ENCODE results near the gene SPTBN5.

Gene SPTBN5

DNA sequence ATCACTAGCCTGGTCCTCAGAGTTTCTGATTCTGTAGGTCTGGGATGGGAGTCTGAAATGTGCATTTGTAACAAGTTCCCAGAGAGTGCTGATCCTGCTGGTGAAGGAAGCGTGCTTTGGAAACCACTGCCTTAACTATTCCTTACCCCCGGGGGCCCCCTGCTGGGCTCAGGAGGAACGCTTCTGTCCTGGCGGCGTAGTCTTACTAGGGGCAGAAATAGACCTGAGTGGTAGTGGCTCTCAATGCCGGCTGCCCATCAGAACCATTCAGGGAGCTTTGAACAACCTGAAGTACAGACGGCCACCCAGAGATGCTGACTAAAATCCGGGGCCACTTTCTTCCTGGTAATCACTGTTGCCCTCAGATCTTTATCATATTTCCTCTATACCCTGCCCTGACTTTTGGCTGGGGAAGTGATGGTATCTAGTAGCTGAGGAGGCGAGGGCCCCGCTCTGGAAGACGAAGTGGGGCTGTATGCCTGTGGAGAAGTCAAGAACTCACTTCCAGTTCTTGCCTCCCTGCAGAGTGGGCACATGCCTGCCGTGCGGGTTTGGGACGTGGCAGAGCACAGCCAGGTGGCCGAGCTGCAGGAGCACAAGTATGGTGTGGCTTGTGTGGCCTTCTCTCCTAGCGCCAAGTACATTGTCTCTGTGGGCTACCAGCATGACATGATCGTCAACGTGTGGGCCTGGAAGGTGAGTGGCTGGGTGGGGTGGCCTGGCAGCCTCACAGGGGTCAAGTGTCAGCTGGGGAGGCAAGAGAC lies 82.2 kb downstream of the SPTBN5 start:
- no peak for TF ChIP-seq JUND (IDR thresholded peaks at IDR 0.05; ENCODE audit: low read depth)
- DNase-seq (ENCODE audit: low read depth in 1 of 2, low spot score in 1 of 2), result peak; percentile 76 to 84
- in situ Hi-C loops (cut with HindIII; ENCODE audit: low pct_unique_long_range_greater_than_20kb, low sequenced_read_pairs), result no loop called here

DNA sequence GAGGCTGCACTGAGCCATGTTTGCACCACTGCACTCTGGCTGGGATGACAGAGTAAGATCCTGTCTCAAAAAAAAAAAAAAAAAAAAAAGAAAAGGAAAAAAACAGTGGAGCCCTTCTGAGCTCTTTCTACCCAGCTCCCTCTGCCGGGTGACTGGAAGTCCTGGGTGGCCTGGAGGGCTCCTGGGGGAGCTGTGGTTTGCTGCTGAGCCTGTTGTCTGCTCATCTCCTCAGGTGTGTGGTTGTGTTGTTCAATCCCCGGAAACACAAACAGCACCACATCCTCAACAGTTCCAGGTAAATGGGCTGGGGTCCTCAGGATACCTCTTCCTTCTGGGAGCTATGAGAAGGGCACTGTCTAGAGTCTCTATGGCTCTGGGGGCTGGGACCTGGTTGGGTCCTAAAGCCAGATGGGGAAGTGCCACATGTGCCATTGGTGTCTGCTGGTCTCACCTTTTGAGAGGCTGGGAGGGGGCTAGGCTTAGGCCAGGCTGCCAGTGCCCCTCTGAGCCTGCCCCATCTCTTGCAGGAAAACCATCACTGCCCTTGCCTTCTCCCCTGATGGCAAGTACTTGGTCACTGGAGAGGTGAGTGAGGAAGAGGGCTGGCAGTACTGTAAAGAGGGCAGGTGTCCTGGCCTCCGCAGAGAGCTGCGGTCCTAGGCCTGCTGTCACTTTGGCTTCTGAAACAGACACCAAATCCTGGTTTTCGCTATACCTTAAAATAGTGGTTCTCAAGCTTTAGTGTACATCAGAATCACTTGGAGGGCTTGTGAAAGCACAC lies 83.0 kb downstream of the SPTBN5 start:
- TF ChIP-seq JUND (IDR thresholded peaks at IDR 0.05; ENCODE audit: low read depth), result no peak
- DNase-seq (ENCODE audit: low read depth in 1 of 2, low spot score in 1 of 2), result no peak
- in situ Hi-C loops (cut with HindIII; ENCODE audit: low pct_unique_long_range_greater_than_20kb, low sequenced_read_pairs), result no loop called here

DNA sequence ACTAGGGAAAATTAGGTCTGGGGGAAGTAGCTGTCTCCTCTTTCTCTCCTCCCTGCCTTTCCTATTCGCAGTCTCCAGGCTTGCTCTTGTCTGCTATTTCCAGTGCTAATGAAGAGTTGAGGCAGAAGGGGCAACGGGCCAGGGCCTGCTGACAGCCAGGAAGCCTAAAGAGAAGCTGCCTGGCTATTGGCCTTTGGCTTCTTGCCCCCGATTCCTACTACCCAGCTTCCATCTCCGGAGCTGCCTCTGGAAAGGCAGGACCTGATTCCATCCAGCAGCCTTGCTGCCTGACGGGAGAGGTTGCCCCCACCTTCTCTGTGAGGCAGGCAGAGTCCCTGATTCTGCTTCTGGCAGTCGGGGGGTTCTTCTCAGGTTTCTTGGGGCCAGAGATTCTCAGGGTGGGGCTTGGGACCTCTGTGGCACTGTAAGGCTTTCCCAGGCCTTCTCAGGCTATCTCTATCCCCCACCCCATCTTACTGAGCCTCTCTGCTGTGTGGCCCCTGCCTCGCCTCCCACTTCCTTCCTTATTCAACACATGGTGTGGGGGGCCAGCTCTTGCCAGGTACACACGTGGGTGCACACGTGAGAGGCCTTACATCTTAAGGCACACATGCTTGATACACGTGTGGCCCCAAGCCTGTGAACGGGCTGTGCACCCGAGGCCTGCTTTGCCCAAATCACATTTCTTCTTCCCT lies 84.2 kb downstream of the SPTBN5 start:
- TF ChIP-seq JUND (IDR thresholded peaks at IDR 0.05; ENCODE audit: low read depth), result no peak
- in situ Hi-C loops (cut with HindIII; ENCODE audit: low pct_unique_long_range_greater_than_20kb, low sequenced_read_pairs), result no loop called here
- DNase-seq (ENCODE audit: low read depth in 1 of 2, low spot score in 1 of 2), result no peak

DNA sequence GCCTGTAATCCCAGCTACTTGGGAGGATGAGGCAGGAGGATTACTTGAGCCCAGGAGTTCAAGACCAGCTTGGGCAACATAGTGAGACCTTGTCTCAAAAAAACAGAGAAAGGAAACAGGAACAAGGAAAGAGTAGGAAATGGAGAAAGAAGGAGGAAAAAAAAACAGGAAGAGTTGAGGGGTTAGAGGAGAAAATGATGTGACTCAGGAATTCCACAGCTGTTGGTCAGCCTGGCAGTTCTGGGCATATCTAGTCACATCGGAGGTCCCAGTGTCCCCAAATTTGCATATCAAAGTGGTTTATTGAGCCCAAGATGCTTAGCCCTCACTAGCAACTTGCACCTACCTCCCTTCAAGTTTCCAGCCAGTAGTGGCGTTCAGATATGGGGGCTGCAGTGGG lies 84.7 kb downstream of the SPTBN5 start:
- in situ Hi-C loops (cut with HindIII; ENCODE audit: low pct_unique_long_range_greater_than_20kb, low sequenced_read_pairs), result no loop called here
- no peak for TF ChIP-seq JUND (IDR thresholded peaks at IDR 0.05; ENCODE audit: low read depth)
- no peak for DNase-seq (ENCODE audit: low read depth in 1 of 2, low spot score in 1 of 2)

DNA sequence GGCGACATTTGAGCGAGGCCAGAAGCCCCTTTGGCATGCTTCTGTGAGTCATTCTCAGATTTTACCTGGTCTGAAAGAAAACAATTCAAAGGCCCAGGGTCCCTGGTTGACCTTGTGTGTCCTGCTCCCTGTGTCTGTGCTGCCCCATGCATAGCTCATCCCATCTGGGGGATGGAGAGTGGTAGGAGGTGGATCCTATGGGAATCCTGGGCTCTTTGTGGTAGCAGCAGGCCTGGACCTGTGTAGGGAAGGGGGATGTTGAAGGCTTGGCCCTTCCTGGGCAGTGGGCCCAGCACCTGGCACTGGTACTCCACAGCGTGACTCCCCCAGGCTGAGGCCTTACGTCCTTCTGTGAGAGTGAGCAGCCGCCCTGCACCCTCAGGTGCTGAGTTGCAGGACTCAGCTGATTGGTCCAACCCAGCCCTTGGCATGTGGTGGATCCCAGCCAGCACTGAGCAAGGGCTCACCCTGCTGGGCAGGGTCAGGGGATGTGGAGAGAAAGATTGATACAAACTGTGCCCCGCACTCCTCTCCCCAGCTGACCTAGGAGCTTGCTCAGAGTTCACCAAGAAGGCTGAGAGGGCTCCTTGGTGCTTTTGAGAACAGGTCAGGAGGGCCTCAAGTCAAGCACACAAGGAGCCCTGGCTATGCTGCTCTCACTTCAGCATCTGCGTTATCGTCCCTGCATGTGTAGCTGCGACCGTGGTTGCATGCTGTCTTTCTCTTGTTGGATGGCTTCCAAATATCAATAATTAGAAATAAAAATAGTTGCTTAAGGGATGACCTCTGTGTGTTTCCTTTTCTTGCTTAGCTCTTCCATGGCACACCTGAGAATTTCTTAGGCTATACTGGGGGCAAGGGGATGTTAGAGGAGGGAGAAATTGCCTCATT lies 87.3 kb downstream of the SPTBN5 start:
- in situ Hi-C loops (cut with HindIII; ENCODE audit: low pct_unique_long_range_greater_than_20kb, low sequenced_read_pairs), result no loop called here

DNA sequence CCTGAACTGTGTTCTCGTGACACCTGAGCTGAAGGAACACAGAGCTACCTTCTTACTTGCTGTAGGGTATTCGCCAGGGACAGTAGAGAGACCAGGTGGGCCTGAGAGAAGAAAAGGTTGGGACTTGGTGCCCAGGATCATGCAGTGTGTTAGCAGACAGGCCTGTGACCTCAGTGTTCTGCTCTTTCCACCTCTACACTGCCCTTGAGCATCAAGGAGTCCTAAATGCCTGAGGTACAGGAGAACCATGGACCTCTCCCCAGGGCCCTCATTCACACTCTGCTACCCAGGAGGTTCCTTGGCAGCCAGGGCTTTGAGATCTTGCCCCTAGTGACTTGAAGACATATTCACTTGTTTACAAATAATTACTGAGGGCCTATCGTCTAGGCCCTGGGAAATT lies 88.1 kb downstream of the SPTBN5 start:
- no peak for DNase-seq (ENCODE audit: low read depth in 1 of 2, low spot score in 1 of 2)
- TF ChIP-seq JUND (IDR thresholded peaks at IDR 0.05; ENCODE audit: low read depth), result no peak
- in situ Hi-C loops (cut with HindIII; ENCODE audit: low pct_unique_long_range_greater_than_20kb, low sequenced_read_pairs), result no loop called here

More for the DNA sequence above, 87.3 kb downstream of the SPTBN5 start:
- TF ChIP-seq JUND (IDR thresholded peaks at IDR 0.05; ENCODE audit: low read depth), result no peak
- peak; percentile 70 to 72 for DNase-seq (ENCODE audit: low read depth in 1 of 2, low spot score in 1 of 2)

DNA sequence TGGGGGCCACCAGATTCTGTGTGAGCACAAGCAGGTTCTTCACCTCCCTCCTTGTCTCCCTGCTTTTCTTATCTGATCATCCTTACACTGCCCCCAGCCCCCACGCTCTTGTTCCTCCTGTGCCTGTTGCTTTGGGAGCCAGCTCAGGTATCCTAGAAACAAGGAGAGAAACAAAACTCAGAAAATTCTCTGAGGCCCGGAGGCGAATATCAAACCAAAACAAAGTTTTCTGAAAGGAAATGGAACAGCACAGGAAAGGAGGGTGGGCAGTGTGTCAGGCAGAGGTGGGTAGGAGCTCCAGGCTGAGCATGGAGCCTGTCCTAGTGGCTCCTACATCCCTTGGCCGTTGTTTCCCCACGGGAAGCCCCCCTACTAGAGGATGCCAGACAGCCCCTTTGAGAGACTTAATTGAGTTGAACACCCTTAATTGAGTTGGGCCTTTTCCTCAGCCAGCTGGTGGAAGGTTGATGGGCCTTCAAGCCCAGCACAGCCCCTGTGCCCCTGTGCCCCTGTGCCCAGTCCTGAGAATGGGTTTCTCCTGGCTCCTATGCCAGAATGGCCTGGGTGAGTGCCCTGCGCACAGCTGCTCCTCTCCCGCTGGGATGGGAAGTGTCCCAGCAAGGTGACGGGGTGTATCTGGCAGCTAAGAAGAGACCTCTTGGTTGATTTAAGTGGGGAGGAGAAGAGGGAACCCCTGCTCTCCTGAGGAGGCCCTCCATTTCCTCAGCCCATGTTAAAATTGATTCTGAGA lies 88.8 kb downstream of the SPTBN5 start:
- in situ Hi-C loops (cut with HindIII; ENCODE audit: low pct_unique_long_range_greater_than_20kb, low sequenced_read_pairs), result no loop called here

DNA sequence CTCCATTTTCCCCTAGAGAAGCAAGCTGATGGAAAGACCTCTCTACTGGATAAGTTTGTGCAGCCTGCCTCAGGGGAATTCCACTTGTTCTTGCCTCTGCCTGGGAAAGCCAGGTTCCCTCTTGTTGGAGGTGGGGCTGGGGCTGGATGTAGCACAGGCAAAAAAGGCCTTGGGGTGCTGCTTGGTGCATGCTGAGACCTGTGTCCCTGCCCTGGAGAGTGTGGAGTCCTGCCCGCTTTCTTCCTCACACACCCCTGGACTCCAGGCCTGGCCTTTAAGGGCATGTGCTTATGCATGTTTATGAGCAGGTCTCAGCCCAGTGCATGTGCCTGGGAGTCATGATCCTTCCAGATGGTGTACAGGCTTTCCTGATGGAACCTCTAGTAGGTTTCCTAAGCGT lies 89.5 kb downstream of the SPTBN5 start:
- TF ChIP-seq JUND (IDR thresholded peaks at IDR 0.05; ENCODE audit: low read depth), result no peak
- in situ Hi-C loops (cut with HindIII; ENCODE audit: low pct_unique_long_range_greater_than_20kb, low sequenced_read_pairs), result no loop called here
- DNase-seq (ENCODE audit: low read depth in 1 of 2, low spot score in 1 of 2), result peak in 1 of 2 experiments; percentile 45

More for the DNA sequence above, 88.8 kb downstream of the SPTBN5 start:
- no peak for DNase-seq (ENCODE audit: low read depth in 1 of 2, low spot score in 1 of 2)
- no peak for TF ChIP-seq JUND (IDR thresholded peaks at IDR 0.05; ENCODE audit: low read depth)

DNA sequence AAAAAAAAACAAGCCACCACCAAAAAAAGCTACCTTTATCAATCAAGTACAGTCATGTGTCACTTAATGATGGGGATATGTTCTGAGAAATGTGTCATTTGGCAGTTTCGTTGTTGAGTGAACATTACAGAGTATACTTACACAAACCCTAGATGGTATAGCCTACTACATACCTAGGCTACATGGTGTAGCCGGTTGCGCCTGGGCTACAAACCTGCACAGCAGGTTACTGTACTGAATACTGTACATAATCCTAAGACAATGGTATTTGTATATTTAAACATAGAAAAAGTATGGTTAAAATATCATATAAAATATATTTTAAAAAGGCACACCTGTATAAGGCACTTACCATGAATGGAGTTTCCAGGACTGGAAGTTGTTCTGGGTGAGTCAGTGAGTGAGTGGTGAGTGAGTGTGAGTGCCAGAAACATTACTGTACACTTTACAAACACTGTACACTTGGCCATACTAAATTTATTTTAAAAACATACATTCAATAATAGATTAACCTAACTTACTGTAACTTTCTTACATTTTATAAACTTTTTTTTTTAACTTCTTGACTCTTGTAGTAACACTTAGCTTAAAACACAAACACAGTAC lies 91.9 kb downstream of the SPTBN5 start:
- in situ Hi-C loops (cut with HindIII; ENCODE audit: low pct_unique_long_range_greater_than_20kb, low sequenced_read_pairs), result no loop called here

DNA sequence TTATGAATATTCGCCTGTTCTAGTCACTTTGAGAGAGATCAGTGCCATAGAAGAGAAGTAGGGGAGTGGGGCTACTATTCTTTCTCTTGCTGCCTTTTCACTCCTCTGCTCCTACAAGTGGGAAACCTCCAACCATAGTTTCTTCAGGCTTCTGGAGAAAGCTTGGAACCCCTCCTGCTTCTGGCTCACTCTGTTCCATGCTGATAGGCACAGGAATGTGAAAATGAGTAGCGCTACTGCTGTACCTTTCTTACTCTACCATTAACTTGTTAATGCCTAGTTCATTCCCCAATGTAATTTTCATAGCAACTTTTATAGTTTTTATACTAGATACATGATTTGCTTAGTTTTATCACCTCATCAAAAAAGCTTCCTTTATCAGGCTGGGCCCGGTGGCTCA lies 92.7 kb downstream of the SPTBN5 start:
- no peak for DNase-seq (ENCODE audit: low read depth in 1 of 2, low spot score in 1 of 2)
- no peak for TF ChIP-seq JUND (IDR thresholded peaks at IDR 0.05; ENCODE audit: low read depth)
- in situ Hi-C loops (cut with HindIII; ENCODE audit: low pct_unique_long_range_greater_than_20kb, low sequenced_read_pairs), result no loop called here

More for the DNA sequence above, 91.9 kb downstream of the SPTBN5 start:
- no peak for TF ChIP-seq JUND (IDR thresholded peaks at IDR 0.05; ENCODE audit: low read depth)
- no peak for DNase-seq (ENCODE audit: low read depth in 1 of 2, low spot score in 1 of 2)

DNA sequence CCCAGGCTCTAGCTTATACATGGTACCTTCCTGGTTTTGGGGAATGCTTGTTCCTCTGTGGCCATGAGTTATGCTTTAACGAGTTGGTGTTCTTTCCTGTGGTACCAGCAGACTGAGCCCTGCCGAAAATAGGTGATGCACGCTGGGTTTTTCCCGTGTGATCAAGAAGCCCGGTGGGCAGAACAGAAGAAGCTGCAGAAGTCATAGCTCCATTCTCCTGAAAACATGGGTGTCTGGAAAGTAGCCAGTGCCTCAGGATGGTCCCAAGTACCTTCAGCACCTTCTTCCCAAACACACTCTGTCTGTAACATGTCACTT lies 94.4 kb downstream of the SPTBN5 start:
- in situ Hi-C loops (cut with HindIII; ENCODE audit: low pct_unique_long_range_greater_than_20kb, low sequenced_read_pairs), result no loop called here
- no peak for TF ChIP-seq JUND (IDR thresholded peaks at IDR 0.05; ENCODE audit: low read depth)
- no peak for DNase-seq (ENCODE audit: low read depth in 1 of 2, low spot score in 1 of 2)

Measured in T47D (cell line).